NK-92 (cell line): ENCODE measurements around the gene VPS8.

Experiments
- DNase-seq: peaks from one replicate; lab custom pipeline; 2025; ENCODE audit not compliant: unreplicated experiment; lab: John Stamatoyannopoulos, UW

The VPS8 gene

GRCh38 chr3:185082829-185083228, 270.9 kb downstream of the VPS8 start:
- no peak for DNase-seq

- DNase-seq, result no peak
Observed at GRCh38 chr3:185084402-185084801, 272.4 kb downstream of the VPS8 start.

GRCh38 chr3:185084901-185085300, 272.9 kb downstream of the VPS8 start:
- DNase-seq, result no peak

GRCh38 chr3:185087419-185087818, 275.5 kb downstream of the VPS8 start:
- DNase-seq, result no peak

DNA sequence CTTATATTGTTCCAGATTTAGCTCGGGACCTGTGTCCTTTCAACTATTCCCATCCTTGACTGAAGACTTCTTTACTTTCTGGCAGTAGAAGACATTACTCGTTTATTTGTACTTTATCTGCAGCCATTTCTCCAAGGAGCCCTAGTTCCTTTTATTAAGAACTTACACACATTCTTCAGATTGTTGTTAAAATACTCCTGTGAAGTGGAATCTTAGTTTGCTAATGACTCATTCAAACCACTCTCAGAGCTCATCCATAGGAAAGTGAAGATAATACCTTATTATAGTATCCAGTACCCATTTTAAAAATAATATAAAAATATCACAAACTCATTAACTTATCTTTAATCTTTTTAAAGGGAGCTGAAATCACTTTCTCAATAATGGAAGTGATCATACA, 277.4 kb downstream of the VPS8 start:
- DNase-seq, result no peak

DNA sequence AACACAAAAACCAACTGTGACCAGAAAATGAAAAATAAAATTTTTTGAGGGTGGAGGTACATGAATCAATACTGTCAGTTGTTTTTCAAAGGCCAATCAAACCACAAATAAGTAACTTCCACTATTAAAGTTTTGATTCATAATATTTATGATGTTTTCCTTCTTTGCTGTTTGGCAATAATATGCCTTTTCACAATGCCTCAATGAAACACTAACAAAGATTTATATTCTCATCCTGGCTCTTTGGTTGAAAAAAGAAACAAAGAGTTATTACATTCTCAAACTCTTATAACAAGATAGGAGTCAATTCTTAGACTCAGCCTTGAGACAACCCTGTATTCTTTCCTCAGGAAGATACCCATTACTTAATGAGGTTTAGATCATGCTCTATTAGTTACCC, 277.8 kb downstream of the VPS8 start:
- no peak for DNase-seq

DNA sequence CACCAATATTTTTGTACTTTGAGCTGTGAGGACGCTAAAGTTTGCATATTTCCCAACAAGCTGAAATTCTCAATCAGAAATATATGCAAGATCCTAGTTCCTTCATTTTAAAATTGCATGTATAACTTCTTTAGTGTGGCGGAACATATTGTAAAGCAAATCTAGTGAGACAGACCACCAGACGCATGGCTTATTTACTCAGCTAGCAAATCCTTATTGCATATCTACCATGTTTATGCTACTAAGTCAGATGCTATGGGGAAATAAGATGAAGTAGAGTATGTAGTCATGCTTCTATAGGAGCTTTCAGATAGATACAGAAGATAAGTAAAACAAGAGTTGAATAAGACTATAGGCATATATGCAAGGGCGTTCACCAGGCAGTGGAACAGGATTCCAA, 278.8 kb downstream of the VPS8 start:
- DNase-seq, result no peak

GRCh38 chr3:185093116-185093515, 281.1 kb downstream of the VPS8 start:
- no peak for DNase-seq

- no peak for DNase-seq
Observed at GRCh38 chr3:185094697-185095096, 282.7 kb downstream of the VPS8 start.
